HFF-Myc (cell line): Measurements from ENCODE around the gene CASP10.

ENCODE experiments used
- DNase-seq: peaks from one replicate; pipeline ENCODE4 v3.0.0-alpha.2; 2011; ENCODE audit warnings: low read depth; ENCODE audit errors: extremely low read depth
- H3K4me3 ChIP-seq: replicated peaks from 2 replicates; pipeline ENCODE4 v1.5.1; 2011; ENCODE audit warnings: low read depth, mild to moderate bottlenecking, control low read depth, low read length
- CTCF ChIP-seq: IDR thresholded peaks from 2 replicates; pipeline ENCODE4 v1.5.1; 2012; ENCODE audit warnings: mild to moderate bottlenecking, low read depth, low read length, control low read depth; ENCODE audit errors: missing control alignments

The CASP10 gene

GRCh38 chr2:201267278-201268030 lies 84.5 kb downstream of the CASP10 start:
- no peak for DNase-seq
- no peak for TF ChIP-seq CTCF
- H3K4me3 ChIP-seq, result no peak overlapping the region

DNA sequence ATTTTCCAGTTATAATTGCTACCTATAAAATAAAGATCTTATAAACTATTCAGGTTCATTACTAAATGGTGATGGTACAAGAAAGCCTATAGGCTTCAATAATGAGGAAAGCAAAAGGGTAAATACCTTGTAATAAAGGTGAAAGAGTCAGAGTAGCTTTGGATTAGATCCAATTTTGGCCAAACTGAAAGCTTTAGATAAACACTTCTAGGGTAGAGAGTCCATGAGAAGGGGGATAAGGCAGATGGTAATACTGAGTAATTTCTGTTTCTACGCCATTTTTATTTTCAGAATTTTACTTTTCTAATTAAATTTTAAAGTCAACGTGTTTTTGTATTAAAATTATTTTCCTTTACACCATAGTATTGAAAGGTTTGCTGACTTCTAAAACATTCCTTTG lies 86.8 kb downstream of the CASP10 start:
- no peak for DNase-seq
- TF ChIP-seq CTCF, result no peak
- no peak overlapping the region for H3K4me3 ChIP-seq

- no peak for DNase-seq
- TF ChIP-seq CTCF, result no peak
- no peak overlapping the region for H3K4me3 ChIP-seq
Observed at GRCh38 chr2:201270293-201271001, 87.5 kb downstream of the CASP10 start.

DNA sequence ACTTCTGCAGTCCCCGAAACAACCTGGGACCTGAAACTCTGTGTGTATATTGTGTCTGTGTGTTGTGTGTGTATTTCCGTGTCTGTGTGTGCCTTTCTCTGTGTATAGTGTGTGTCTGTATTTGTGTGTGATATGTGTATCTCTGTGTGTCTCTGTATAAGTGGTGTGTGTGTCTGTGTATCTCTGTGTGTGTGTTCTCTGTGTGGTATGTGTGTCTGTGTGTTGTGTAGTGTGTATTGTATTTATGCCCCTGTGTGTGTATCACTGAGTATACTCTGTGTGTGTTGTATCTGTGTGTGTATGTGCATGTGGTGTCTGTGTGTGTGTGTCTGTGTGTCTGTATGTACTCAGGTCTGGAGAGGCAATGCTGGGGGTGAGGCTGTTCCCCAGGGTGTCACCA lies 89.0 kb downstream of the CASP10 start:
- no peak overlapping the region for H3K4me3 ChIP-seq
- TF ChIP-seq CTCF, result no peak
- no peak for DNase-seq

GRCh38 chr2:201273330-201273983 lies 90.5 kb downstream of the CASP10 start:
- TF ChIP-seq CTCF, result no peak
- no peak for DNase-seq
- H3K4me3 ChIP-seq, result no peak overlapping the region

DNA sequence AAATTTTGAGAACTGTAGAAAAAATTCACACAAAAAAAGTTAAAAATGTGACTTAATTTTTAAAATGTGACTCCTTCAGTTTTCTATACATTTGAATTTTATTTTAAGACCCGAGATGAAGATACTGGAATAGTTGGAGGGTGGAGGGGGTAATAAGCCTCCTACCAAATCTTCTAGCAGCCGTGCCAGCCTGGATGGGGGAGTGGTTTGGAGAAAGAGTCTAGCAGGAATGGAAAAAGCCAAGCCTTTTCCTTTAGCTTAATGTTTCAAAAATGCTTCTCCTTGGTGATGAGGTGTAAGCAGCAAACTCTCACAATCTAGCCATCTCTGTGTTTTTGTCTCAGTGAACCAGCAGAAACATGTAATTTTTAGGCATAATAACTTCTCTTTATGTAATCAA lies 92.1 kb downstream of the CASP10 start:
- DNase-seq, result no peak
- H3K4me3 ChIP-seq, result no peak overlapping the region
- TF ChIP-seq CTCF, result no peak
